SK-N-SH treated with all-trans-retinoic acid at 6 μM for 48 hours (cell line): ENCODE results near the gene ZNF768.

Experiments
- ATAC-seq: fragments of 200-7000 bp; cut with Tn5 transposase; 3 replicates; pipeline ENCODE4 v1.9.1; 2020; ENCODE audit warnings: mild to moderate bottlenecking, moderate library complexity
- ARNTL ChIP-seq: fragments of 450-650 bp; formaldehyde crosslinking; IDR thresholded peaks from 2 replicates; pipeline ENCODE4 v1.5.0; 2020; ENCODE audit warnings: low read depth, mild to moderate bottlenecking, moderate library complexity, borderline replicate concordance
- BACH2 ChIP-seq: fragments of 250-450 bp; sonication (Bioruptor Pico); IDR thresholded peaks from 2 replicates; pipeline ENCODE4 v1.9.0; 2021; ENCODE audit warnings: mild to moderate bottlenecking, borderline replicate concordance
- CSDC2 ChIP-seq: fragments of 250-450 bp; sonication (Bioruptor Pico); IDR thresholded peaks from 2 replicates; pipeline ENCODE4 v1.5.0; 2020; ENCODE audit warnings: mild to moderate bottlenecking, moderate library complexity
- ESRRG ChIP-seq: fragments of 250-450 bp; sonication (Bioruptor Pico); IDR thresholded peaks from 2 replicates; pipeline ENCODE4 v1.6.1; 2021; ENCODE audit warnings: mild to moderate bottlenecking
- GLIS3 ChIP-seq: fragments of 250-450 bp; sonication (Bioruptor Pico); IDR thresholded peaks from 2 replicates; pipeline ENCODE4 v1.5.0; 2020; ENCODE audit warnings: mild to moderate bottlenecking, moderate library complexity
- ISL1 ChIP-seq: fragments of 250-450 bp; sonication (Bioruptor Pico); IDR thresholded peaks from 2 replicates; pipeline ENCODE4 v2.1.2; 2022; ENCODE audit warnings: mild to moderate bottlenecking, moderate library complexity
- OSR1 ChIP-seq: fragments of 250-450 bp; sonication (Bioruptor Pico); IDR thresholded peaks from 2 replicates; pipeline ENCODE4 v1.8.0; 2022; ENCODE audit warnings: moderate library complexity, mild to moderate bottlenecking, inconsistent platforms
- RARB ChIP-seq: fragments of 250-450 bp; sonication (Bioruptor Pico); IDR thresholded peaks from 2 replicates; pipeline ENCODE4 v1.8.0; 2021; ENCODE audit warnings: mild to moderate bottlenecking, moderate library complexity
- SNAI2 ChIP-seq: fragments of 250-450 bp; sonication (Bioruptor Pico); IDR thresholded peaks from 2 replicates; pipeline ENCODE4 v1.5.0; 2020; ENCODE audit warnings: mild to moderate bottlenecking, moderate library complexity
- TCF4 ChIP-seq: fragments of 250-450 bp; sonication (Bioruptor Pico); IDR thresholded peaks from 2 replicates; pipeline ENCODE4 v1.8.0; 2021; ENCODE audit warnings: mild to moderate bottlenecking, moderate library complexity, borderline replicate concordance
- TOX ChIP-seq: fragments of 250-450 bp; sonication (Bioruptor Pico); IDR thresholded peaks from 2 replicates; pipeline ENCODE4 v1.8.0; 2021; ENCODE audit warnings: mild to moderate bottlenecking, moderate library complexity, borderline replicate concordance
- ZC3H10 ChIP-seq: fragments of 250-450 bp; sonication (Bioruptor Pico); IDR thresholded peaks from 2 replicates; pipeline ENCODE4 v1.5.1; 2021; ENCODE audit warnings: mild to moderate bottlenecking, moderate library complexity
- ZFP3 ChIP-seq: fragments of 250-450 bp; sonication (Bioruptor Pico); IDR thresholded peaks from 2 replicates; pipeline ENCODE4 v1.5.0; 2020; ENCODE audit warnings: mild to moderate bottlenecking, moderate library complexity
- ZFP30 ChIP-seq: fragments of 450-650 bp; formaldehyde crosslinking; IDR thresholded peaks from 2 replicates; pipeline ENCODE4 v1.5.0; 2022; ENCODE audit warnings: mild to moderate bottlenecking, moderate library complexity
- ZNF565 ChIP-seq: fragments of 450-650 bp; formaldehyde crosslinking; conservative IDR thresholded peaks from 2 replicates; pipeline ENCODE4 v1.5.0; 2020; ENCODE audit warnings: low read depth, mild to moderate bottlenecking, moderate library complexity
- ZNF70 ChIP-seq: fragments of 450-650 bp; formaldehyde crosslinking; IDR thresholded peaks from 2 replicates; pipeline ENCODE4 v1.5.0; 2020; ENCODE audit warnings: mild to moderate bottlenecking, moderate library complexity
- TF ChIP-seq, protein P1 (sequence below): fragments of 250-450 bp; sonication (Bioruptor Pico); IDR thresholded peaks from 2 replicates; pipeline ENCODE4 v1.8.0; 2020; ENCODE audit warnings: mild to moderate bottlenecking, moderate library complexity, borderline replicate concordance
- TF ChIP-seq, protein P2 (sequence below): fragments of 250-450 bp; sonication (Bioruptor Pico); IDR thresholded peaks from 2 replicates; pipeline ENCODE4 v1.8.0; 2021; ENCODE audit warnings: low read depth, mild to moderate bottlenecking, moderate library complexity, borderline replicate concordance
- TF ChIP-seq, protein P3 (sequence below): fragments of 250-450 bp; sonication (Bioruptor Pico); IDR thresholded peaks from 2 replicates; pipeline ENCODE4 v1.5.0; 2020; ENCODE audit warnings: mild to moderate bottlenecking, moderate library complexity
- TF ChIP-seq, protein P4 (sequence below): fragments of 250-450 bp; sonication (Bioruptor Pico); IDR thresholded peaks from 2 replicates; pipeline ENCODE4 v1.5.1; 2021; ENCODE audit warnings: mild to moderate bottlenecking, moderate library complexity

The ZNF768 gene

DNA sequence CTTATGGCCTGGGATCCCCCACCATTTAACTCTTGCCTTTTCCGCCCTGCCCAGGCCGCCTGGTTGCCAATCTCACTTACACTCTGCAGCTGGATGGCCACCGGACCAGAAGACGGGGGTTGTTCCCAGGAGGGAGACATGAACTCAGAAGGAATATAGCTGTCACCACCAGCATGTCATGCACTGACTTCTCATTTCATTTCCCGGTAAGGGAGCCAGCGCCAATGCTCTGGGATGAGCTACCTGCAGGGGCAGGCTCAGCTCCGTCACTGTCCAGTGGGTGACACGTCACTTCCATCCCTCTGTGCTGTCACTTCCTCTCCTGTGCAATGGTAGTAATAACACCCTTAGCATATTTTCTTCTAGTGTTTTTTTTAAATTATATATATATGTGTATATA is 27.1 kb downstream of the ZNF768 start (continued):
- TF ChIP-seq ZNF565 (CRISPR knock-in tag) (no peak), ESRRG (CRISPR knock-in tag) (no peak)

DNA sequence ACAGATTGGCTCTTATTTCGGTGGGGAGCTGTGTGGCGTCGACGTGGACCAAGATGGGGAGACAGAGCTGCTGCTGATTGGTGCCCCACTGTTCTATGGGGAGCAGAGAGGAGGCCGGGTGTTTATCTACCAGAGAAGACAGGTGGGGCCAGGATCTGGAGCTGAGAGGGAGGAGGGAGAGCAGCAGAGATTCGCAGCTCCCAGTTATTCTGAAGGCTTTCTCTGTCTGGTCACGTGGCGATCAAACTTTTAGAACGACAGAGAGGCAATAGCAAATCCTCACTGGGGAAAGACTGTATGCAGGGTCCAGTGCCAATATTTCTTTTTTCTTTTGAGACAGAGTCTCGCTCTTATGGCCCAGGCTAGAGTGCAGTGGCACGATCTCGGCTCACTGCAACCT is 31.7 kb downstream of the ZNF768 start:
- no peak for ATAC-seq
- TF ChIP-seq, protein P1, sequence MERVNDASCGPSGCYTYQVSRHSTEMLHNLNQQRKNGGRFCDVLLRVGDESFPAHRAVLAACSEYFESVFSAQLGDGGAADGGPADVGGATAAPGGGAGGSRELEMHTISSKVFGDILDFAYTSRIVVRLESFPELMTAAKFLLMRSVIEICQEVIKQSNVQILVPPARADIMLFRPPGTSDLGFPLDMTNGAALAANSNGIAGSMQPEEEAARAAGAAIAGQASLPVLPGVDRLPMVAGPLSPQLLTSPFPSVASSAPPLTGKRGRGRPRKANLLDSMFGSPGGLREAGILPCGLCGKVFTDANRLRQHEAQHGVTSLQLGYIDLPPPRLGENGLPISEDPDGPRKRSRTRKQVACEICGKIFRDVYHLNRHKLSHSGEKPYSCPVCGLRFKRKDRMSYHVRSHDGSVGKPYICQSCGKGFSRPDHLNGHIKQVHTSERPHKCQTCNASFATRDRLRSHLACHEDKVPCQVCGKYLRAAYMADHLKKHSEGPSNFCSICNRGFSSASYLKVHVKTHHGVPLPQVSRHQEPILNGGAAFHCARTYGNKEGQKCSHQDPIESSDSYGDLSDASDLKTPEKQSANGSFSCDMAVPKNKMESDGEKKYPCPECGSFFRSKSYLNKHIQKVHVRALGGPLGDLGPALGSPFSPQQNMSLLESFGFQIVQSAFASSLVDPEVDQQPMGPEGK (CRISPR knock-in tag) = no peak
- no peak for TF ChIP-seq ARNTL (CRISPR knock-in tag)
- TF ChIP-seq ZFP30 (CRISPR knock-in tag) = no peak
- TF ChIP-seq OSR1 = no peak
- no peak for TF ChIP-seq GLIS3 (CRISPR knock-in tag)
- TF ChIP-seq CSDC2 (CRISPR knock-in tag) = no peak

DNA sequence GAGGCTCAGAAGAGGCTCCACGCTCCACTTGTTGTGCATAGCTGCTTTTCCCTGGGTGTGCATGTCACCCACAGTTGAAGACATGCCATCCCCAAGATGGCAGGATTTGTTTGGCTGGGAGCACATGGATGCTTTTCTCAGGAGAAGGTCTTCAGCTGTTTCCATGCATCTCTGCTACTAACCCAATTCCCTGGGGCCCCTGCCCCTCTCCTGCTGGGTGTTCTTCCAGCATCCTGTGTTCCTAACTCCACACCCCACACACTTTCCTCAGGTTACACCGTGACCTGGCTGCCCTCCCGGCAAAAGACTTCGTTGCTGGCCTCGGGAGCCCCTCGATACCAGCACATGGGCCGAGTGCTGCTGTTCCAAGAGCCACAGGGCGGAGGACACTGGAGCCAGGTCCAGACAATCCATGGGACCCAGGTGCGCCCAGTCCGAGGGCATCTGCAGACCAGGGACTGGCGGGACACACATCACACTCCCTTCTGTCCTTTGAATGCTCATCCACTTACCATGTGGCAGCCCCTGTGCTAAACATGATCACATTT is 32.4 kb downstream of the ZNF768 start:
- TF ChIP-seq ISL1 (CRISPR knock-in tag) = no peak
- no peak for TF ChIP-seq OSR1
- TF ChIP-seq, protein P2, sequence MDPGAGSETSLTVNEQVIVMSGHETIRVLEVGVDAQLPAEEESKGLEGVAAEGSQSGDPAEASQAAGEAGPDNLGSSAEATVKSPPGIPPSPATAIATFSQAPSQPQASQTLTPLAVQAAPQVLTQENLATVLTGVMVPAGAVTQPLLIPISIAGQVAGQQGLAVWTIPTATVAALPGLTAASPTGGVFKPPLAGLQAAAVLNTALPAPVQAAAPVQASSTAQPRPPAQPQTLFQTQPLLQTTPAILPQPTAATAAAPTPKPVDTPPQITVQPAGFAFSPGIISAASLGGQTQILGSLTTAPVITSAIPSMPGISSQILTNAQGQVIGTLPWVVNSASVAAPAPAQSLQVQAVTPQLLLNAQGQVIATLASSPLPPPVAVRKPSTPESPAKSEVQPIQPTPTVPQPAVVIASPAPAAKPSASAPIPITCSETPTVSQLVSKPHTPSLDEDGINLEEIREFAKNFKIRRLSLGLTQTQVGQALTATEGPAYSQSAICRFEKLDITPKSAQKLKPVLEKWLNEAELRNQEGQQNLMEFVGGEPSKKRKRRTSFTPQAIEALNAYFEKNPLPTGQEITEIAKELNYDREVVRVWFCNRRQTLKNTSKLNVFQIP (CRISPR knock-in tag) = no peak
- TF ChIP-seq ZNF70 = no peak
- TF ChIP-seq RARB (CRISPR knock-in tag) = no peak
- TF ChIP-seq, protein P3, sequence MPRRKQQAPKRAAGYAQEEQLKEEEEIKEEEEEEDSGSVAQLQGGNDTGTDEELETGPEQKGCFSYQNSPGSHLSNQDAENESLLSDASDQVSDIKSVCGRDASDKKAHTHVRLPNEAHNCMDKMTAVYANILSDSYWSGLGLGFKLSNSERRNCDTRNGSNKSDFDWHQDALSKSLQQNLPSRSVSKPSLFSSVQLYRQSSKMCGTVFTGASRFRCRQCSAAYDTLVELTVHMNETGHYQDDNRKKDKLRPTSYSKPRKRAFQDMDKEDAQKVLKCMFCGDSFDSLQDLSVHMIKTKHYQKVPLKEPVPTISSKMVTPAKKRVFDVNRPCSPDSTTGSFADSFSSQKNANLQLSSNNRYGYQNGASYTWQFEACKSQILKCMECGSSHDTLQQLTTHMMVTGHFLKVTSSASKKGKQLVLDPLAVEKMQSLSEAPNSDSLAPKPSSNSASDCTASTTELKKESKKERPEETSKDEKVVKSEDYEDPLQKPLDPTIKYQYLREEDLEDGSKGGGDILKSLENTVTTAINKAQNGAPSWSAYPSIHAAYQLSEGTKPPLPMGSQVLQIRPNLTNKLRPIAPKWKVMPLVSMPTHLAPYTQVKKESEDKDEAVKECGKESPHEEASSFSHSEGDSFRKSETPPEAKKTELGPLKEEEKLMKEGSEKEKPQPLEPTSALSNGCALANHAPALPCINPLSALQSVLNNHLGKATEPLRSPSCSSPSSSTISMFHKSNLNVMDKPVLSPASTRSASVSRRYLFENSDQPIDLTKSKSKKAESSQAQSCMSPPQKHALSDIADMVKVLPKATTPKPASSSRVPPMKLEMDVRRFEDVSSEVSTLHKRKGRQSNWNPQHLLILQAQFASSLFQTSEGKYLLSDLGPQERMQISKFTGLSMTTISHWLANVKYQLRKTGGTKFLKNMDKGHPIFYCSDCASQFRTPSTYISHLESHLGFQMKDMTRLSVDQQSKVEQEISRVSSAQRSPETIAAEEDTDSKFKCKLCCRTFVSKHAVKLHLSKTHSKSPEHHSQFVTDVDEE (CRISPR knock-in tag) = no peak
- no peak for TF ChIP-seq CSDC2 (CRISPR knock-in tag)
- no peak for TF ChIP-seq ZFP3 (CRISPR knock-in tag)
- TF ChIP-seq TCF4 (CRISPR knock-in tag) = no peak
- no peak for TF ChIP-seq BACH2 (CRISPR knock-in tag)
- TF ChIP-seq, protein P1 (CRISPR knock-in tag) = no peak
- no peak for ATAC-seq

DNA sequence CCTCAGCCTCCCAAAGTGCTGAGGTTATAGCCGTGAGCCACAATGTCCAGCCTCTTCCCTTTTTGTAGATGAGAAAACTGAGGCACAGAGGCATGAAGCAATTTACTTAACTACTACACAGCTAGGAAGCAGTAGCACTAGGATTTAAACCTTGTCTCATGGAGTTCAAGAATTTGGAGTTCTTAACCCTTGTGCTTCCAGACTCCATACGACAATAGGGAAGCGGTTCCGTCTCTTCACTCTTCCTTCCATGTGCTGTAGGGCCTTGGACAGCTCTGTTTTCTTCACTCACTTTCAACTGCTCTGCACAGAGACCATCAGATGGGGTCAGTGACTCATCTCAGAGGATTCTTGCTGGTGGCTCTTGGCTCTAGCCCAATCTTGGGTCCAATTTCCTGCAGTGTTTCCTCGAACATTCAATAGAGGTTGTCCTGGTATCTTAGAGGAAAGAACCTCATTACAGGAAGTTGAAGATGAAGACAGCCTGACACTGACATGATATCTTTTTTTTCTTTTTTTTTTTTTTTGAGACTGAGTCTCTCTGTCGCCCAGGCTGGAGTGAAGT is 34.5 kb downstream of the ZNF768 start:
- TF ChIP-seq, protein P1 (CRISPR knock-in tag) = no peak
- TF ChIP-seq OSR1 (no peak), CSDC2 (CRISPR knock-in tag) (no peak), ZC3H10 (no peak), ZNF70 (no peak), TCF4 (CRISPR knock-in tag) (no peak), SNAI2 (CRISPR knock-in tag) (no peak), TOX (CRISPR knock-in tag) (no peak)
- TF ChIP-seq, protein P4, sequence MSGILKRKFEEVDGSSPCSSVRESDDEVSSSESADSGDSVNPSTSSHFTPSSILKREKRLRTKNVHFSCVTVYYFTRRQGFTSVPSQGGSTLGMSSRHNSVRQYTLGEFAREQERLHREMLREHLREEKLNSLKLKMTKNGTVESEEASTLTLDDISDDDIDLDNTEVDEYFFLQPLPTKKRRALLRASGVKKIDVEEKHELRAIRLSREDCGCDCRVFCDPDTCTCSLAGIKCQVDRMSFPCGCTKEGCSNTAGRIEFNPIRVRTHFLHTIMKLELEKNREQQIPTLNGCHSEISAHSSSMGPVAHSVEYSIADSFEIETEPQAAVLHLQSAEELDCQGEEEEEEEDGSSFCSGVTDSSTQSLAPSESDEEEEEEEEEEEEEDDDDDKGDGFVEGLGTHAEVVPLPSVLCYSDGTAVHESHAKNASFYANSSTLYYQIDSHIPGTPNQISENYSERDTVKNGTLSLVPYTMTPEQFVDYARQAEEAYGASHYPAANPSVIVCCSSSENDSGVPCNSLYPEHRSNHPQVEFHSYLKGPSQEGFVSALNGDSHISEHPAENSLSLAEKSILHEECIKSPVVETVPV (CRISPR knock-in tag) = no peak
- peak; percentile 89 for ATAC-seq
